ENCODE data around the gene ZBTB25.

Gene ZBTB25

GRCh38 chr14:64488590-64489099 lies 15.0 kb downstream of the ZBTB25 start:
- TF ChIP-seq CTCF (IDR thresholded peaks at IDR 0.05), result no peak

GRCh38 chr14:64478634-64479250 lies 24.9 kb downstream of the ZBTB25 start:
- TF ChIP-seq CTCF (IDR thresholded peaks at IDR 0.05), result peak; percentile 57; the same call in 1 of the 2 replicates

- no peak for TF ChIP-seq CTCF (IDR thresholded peaks at IDR 0.05)
Measured at GRCh38 chr14:64476438-64476837, 27.2 kb downstream of the ZBTB25 start.

- no peak for TF ChIP-seq CTCF (IDR thresholded peaks at IDR 0.05)
Measured at GRCh38 chr14:64475585-64476273, 27.9 kb downstream of the ZBTB25 start.

- no peak for TF ChIP-seq CTCF (IDR thresholded peaks at IDR 0.05)
Measured at GRCh38 chr14:64474698-64475097, 28.9 kb downstream of the ZBTB25 start.

DNA sequence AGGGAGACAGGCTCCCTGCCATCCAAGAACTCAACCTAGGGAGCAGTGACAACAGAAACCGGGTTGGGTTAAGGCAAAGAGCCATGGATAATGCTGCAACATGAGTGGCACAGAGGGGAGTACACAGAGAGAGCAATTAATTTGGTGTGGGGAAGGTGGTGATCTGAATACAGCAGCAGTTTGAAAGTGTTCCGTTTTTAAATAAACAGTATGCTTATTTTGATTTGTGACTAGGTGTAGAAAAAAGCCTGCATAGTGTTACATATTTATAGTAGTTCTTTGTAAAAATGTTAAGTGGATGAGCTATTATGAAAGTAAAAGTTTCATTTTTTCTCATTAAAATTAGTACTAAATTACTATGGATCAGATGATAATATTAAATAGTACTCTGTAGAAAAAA lies 29.6 kb downstream of the ZBTB25 start:
- TF ChIP-seq CTCF (IDR thresholded peaks at IDR 0.05), result no peak

DNA sequence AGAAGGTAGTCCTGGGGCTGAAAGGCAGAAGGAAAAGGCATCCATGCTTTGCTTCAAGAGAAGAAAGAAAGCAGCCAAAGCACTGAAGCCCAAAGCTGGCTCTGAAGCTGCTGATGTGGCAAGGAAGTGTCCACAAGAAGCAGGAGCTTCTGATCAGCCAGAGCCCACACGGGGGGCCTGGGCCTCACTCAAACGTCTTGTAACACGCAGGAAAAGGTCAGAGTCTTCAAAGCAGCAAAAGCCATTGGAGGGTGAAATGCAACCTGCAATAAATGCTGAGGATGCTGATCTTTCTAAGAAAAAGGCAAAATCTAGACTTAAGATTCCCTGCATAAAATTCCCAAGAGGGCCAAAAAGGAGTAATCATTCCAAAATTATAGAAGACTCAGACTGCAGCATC lies 35.2 kb downstream of the ZBTB25 start:
- TF ChIP-seq CTCF (IDR thresholded peaks at IDR 0.05), result no peak
